GM12878 (cell line): ENCODE results near the gene HOXC12. TPM values are rescaled to one million over a fixed set of nuclear protein-coding genes. Genes with fewer than 3 reads are reported as not detected.

ENCODE experiments used
- ATAC-seq: fragments of 200-7000 bp; cut with Tn5 transposase; 3 replicates; pipeline ENCODE4 v1.9.1; 2020; ENCODE audit warnings: mild to moderate bottlenecking, moderate library complexity
- BruUV-seq: library from RNA; stranded (reverse); fragments of 400-500 nt; replicated peaks from 2 replicates; lab custom pipeline; 2021; lab: Mats Ljungman, UMichigan
- CTCF ChIA-PET: fragments of 300-600 bp; sonication (Branson Sonifier 250); formaldehyde crosslinking; extraction: SDS; loops from one replicate; lab custom pipeline; 2021; ENCODE audit warnings: inconsistent platforms; lab: Yijun Ruan, JAX
- POLR2A ChIA-PET: fragments of 350-600 bp; formaldehyde crosslinking; extraction: SDS; loops from one replicate; lab custom pipeline; 2021; ENCODE audit warnings: inconsistent platforms; lab: Charles Lee
- RAD21 ChIA-PET: fragments of 300-600 bp; sonication (Branson Sonifier 250); formaldehyde crosslinking; loops from one replicate; lab custom pipeline; 2023; ENCODE audit warnings: antibody characterized with exemption; ENCODE audit not compliant: unreplicated experiment; lab: Charles Lee
- SMC1A ChIA-PET: fragments of 300-600 bp; sonication (Branson Sonifier 250); formaldehyde crosslinking; loops from one replicate; lab custom pipeline; 2023; ENCODE audit not compliant: unreplicated experiment, uncharacterized antibody; lab: Charles Lee
- DNase-seq: peaks from one replicate; pipeline ENCODE4 v3.0.0-alpha.2; 2011; ENCODE audit warnings: low read depth, low spot score
- FAIRE-seq: peaks from 3 replicates; lab custom pipeline; 2011; peaks lifted over from hg19 to GRCh38; lab: Jason Lieb, UNC
- H2AFZ ChIP-seq: 2 replicates; pipeline ENCODE4 v1.6.0; 2011; ENCODE audit warnings: low read depth, low read length, control low read depth; ENCODE audit not compliant: control insufficient read depth
- H3K27ac ChIP-seq: 2 replicates; pipeline ENCODE4 v1.5.1; 2011; ENCODE audit warnings: control low read depth; ENCODE audit not compliant: control insufficient read depth, insufficient read depth
- H3K27me3 ChIP-seq, 2 experiments: replicated peaks in 1 of 2; 2 replicates each; pipeline versions ENCODE4 v1.6.0 to v1.6.1; 2011; ENCODE audit warnings: low read length in 1 of 2; ENCODE audit not compliant: control insufficient read depth in 2 of 2, insufficient read depth in 2 of 2
- H3K36me3 ChIP-seq, 2 experiments: 2 replicates each; pipeline ENCODE4 v1.5.1; 2011; ENCODE audit warnings: low read length in 1 of 2; ENCODE audit not compliant: control insufficient read depth in 2 of 2, insufficient read depth in 2 of 2
- H3K4me1 ChIP-seq: 2 replicates; pipeline ENCODE4 v1.6.1; 2011; ENCODE audit warnings: mild to moderate bottlenecking, low read length, moderate library complexity, mixed read lengths; ENCODE audit not compliant: control insufficient read depth, insufficient read depth
- H3K4me2 ChIP-seq: 2 replicates; pipeline ENCODE4 v1.6.0; 2011; ENCODE audit warnings: control low read depth; ENCODE audit not compliant: control insufficient read depth, insufficient read depth
- H3K4me3 ChIP-seq: fragments of 200-600 bp; sonication (generic); 2 replicates; pipeline ENCODE4 v1.5.1; 2016
- H3K79me2 ChIP-seq: 2 replicates; pipeline ENCODE4 v1.6.0; 2011; ENCODE audit warnings: low read length; ENCODE audit not compliant: control insufficient read depth, insufficient read depth
- H3K9ac ChIP-seq: 2 replicates; pipeline ENCODE4 v1.8.0; 2011; ENCODE audit warnings: low read length, control low read depth, mixed read lengths; ENCODE audit not compliant: control insufficient read depth, insufficient read depth
- H3K9me3 ChIP-seq: replicated peaks from 3 replicates; pipeline ENCODE4 v1.5.1; 2011; ENCODE audit warnings: mild to moderate bottlenecking, low read length; ENCODE audit not compliant: control insufficient read depth, insufficient read depth
- H4K20me1 ChIP-seq: 2 replicates; pipeline ENCODE4 v1.6.0; 2011; ENCODE audit not compliant: control insufficient read depth, insufficient read depth
- BHLHE40 ChIP-seq, 2 experiments: fragments of 450-650 bp in 1 of 2; IDR thresholded peaks; 2 replicates each; pipeline ENCODE4 v1.6.1; 2011 to 2017; ENCODE audit warnings: low read depth in 2 of 2, borderline replicate concordance in 1 of 2, improper control_type of control experiment in 1 of 2, low read length in 1 of 2, mild to moderate bottlenecking in 1 of 2
- CREM ChIP-seq: IDR thresholded peaks from 2 replicates; pipeline ENCODE4 v1.6.1; 2014; ENCODE audit warnings: antibody characterized with exemption, low read depth
- HDAC6 ChIP-seq: fragments of 200-600 bp; sonication (generic); IDR thresholded peaks from one replicate; pipeline ENCODE4 v1.8.0; 2017; ENCODE audit warnings: antibody characterized with exemption; ENCODE audit not compliant: unreplicated experiment
- IKZF2 ChIP-seq, 2 experiments: fragments of 450-650 bp; IDR thresholded peaks; 2 replicates each; pipeline ENCODE4 v1.6.1; 2017; ENCODE audit warnings: mild to moderate bottlenecking in 2 of 2, moderate library complexity in 2 of 2
- MTA2 ChIP-seq: fragments of 450-650 bp; IDR thresholded peaks from 2 replicates; pipeline ENCODE4 v1.6.1; 2016; ENCODE audit warnings: low read depth, mild to moderate bottlenecking, moderate library complexity
- RAD21 ChIP-seq: IDR thresholded peaks from 2 replicates; pipeline ENCODE4 v1.6.1; 2011; ENCODE audit warnings: mild to moderate bottlenecking, low read depth, low read length, moderate library complexity; ENCODE audit not compliant: insufficient read depth
- RFX5 ChIP-seq: IDR thresholded peaks from 2 replicates; pipeline ENCODE4 v1.6.1; 2011; ENCODE audit warnings: low read depth, low read length, improper control_type of control experiment
- WGBS: methylation state at CpG from one replicate; pipeline ENCODE4 v1.1.6; 2016; ENCODE audit warnings: low lambda C conversion rate; ENCODE audit not compliant: insufficient replicate concordance, insufficient coverage; ENCODE audit errors: missing lambda C conversion rate; 5-methylcytosine and 5-hydroxymethylcytosine counted together
- in situ Hi-C: fragments of 300-500 bp; cut with MboI; formaldehyde crosslinking; loops from 9 replicates; pipeline ENCODE4 v1.14.3; 2018; ENCODE audit warnings: mixed read lengths
- intact Hi-C: fragments of 100-400 bp; cut with micrococcal nuclease; formaldehyde crosslinking; loops from one replicate; pipeline ENCODE4 v1.14.2; 2022; ENCODE audit not compliant: unreplicated experiment
- polyA plus RNA-seq, 11 experiments: library from polyadenylated mRNA; depleted of rRNA in 4 of 11; unstranded in 6 of 11; stranded (reverse) in 5 of 11; fragments of >200 nt; fragmentation: Nextera tagmentation in 4 of 11; fragmentation: Illumina TruSeq in 1 of 11; extraction: Ambion mirVana in 4 of 11; extraction: Trizol in 1 of 11; gene quantifications; 1 replicate in 1 of 11; 2 replicates in 10 of 11; pipeline versions ENCODE4 v1.2.1 to v1.2.3, GENCODE V29; 2011 to 2016; ENCODE audit warnings: inconsistent platforms in 2 of 11, missing spikeins in 2 of 11, low read depth in 1 of 11
- total RNA-seq, 4 experiments: library from RNA; depleted of rRNA in 3 of 4; stranded (reverse); fragments of >200 nt in 3 of 4; fragmentation: Illumina TruSeq in 1 of 4; extraction: Trizol in 1 of 4; gene quantifications; 2 replicates each; pipeline versions ENCODE4 v1.2.1 to v1.2.3, GENCODE V29; 2013 to 2021
- TF ChIP-seq, protein P1 (sequence below): IDR thresholded peaks from 2 replicates; pipeline ENCODE4 v1.6.1; 2012; ENCODE audit warnings: low read depth, low read length, improper control_type of control experiment

The HOXC12 gene
- total and polyA plus RNA-seq, 10 of the 15 experiments (the other 5 are each of a cell fraction or from before 2014, with no cell fraction given), result not detected

DNA sequence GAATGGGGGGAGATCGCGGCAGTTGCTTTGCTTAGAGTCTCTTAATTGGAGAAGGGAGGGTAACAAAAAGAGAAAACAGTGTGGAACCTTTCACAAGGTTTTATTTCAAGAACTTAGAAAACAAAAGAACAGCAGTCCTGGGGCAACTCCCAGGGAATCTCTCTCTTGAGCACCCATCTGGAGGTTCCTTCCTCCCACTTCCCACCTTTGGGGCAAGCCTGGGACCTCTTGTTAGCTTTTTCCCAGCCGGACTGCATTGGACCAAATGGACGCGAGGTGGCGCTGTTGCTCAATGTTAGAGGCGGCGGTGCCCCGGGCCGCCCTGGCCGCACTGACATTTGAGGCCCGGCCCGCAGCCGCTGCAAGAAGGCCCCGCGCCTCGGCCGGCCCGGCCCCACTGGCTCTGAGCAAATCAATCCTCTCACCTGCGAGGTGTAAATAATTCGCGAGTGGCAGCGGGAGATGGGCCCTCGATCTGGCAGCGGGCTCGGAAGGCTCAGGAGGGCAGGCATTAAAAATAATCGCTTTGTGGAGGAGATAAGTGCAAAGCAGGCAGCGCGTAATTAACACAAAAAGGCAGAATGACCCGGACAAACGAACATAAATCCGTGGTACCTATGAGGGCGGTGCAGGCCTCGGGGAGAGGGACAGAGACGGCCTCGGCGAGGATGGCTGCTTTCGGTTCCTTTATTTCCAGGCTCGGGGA is 51.3 kb downstream of the HOXC12 start (continued):
- TF ChIP-seq, protein P1, sequence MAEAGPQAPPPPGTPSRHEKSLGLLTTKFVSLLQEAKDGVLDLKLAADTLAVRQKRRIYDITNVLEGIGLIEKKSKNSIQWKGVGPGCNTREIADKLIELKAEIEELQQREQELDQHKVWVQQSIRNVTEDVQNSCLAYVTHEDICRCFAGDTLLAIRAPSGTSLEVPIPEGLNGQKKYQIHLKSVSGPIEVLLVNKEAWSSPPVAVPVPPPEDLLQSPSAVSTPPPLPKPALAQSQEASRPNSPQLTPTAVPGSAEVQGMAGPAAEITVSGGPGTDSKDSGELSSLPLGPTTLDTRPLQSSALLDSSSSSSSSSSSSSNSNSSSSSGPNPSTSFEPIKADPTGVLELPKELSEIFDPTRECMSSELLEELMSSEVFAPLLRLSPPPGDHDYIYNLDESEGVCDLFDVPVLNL, result no peak
- TF ChIP-seq RAD21 (peak; percentile 91), HDAC6 (no peak)

- ChIA-PET POLR2A (interaction anchor here (1.6 to 2.4 kb wide), 2 partner anchors 11 to 18 kb away, joined by 3 to 9 read pairs; no protein-coding TSS in a partner anchor), SMC1A (interaction anchor here (0.6 to 3.4 kb wide), 14 partner anchors 11 to 210 kb away, joined by 3 to 37 read pairs (median 6); partner anchors contain the start of genes HOXC4, HOXC5 and SMUG1), CTCF (interaction anchor here (0.6 to 6.1 kb wide), 18 partner anchors 9 to 607 kb away, joined by 3 to 105 read pairs (median 15); partner anchors contain the start of genes HOXC10, HOXC5, HOXC6 and SMUG1), RAD21 (interaction anchor here (0.6 to 4.5 kb wide), 15 partner anchors 11 to 619 kb away, joined by 3 to 38 read pairs (median 12); partner anchors contain the start of genes HOXC5, HOXC6 and SMUG1)
- no peaks in the 10 kb centered on the region for H4K20me1 ChIP-seq
- no peaks in the 10 kb centered on the region for H3K9me3 ChIP-seq
- H3K4me3 ChIP-seq, result no peak overlapping the region
- peak overlapping the region; percentile 94 for H3K4me2 ChIP-seq
- intact Hi-C loops (loop anchor here (1.0 to 10.0 kb wide), 6 partner anchors 15 to 368 kb away; no protein-coding TSS in a partner anchor), in situ Hi-C loops (no loop called here)
- BruUV-seq, result no TSS peak
- no peak overlapping the region for H3K27ac ChIP-seq
- no peak overlapping the region for H2AFZ ChIP-seq
- peaks cover 6% of the 10 kb centered on the region for H3K4me1 ChIP-seq
- TF ChIP-seq MTA2 (0 out of 2 replicates have a peak, but pooled peaks have one; percentile 26), RFX5 (no peak), IKZF2 (IDR thresholded peaks at IDR 0.05) (0 out of 4 replicates have a peak, but pooled peaks of 1 of the 2 experiments have one; percentile 13), BHLHE40 (IDR thresholded peaks at IDR 0.05; ENCODE audit: borderline replicate concordance in 1 of 2, low read depth in 2 of 2, low read length in 1 of 2) (no peak), CREM (no peak)
- no peak for FAIRE-seq
- no peaks in the 10 kb centered on the region for H3K36me3 ChIP-seq
- DNase-seq, result no peak
- no peaks in the 10 kb centered on the region for H3K79me2 ChIP-seq
- no peak overlapping the region for H3K9ac ChIP-seq
- 10% methylated on average over 22 of the region's 22 CpGs for WGBS
- peak; percentile 22 for ATAC-seq
- H3K27me3 ChIP-seq, result peaks cover 32 to 35% of the 10 kb centered on the region in 2 experiments
These were observed 52.0 kb downstream of the HOXC12 start for GRCh38 chr12:54006559-54007220.
